DMS79 treated with DMSO at 0.1 percent for 48 hours (cell line): ENCODE measurements around the gene USP20.
"Not testable (repeated sequence)": the region's sequence is repeated elsewhere in the genome, so short reads cannot be mapped to it uniquely, and the experiment has no call there.

ENCODE experiments used
- DNase-seq: peaks from one replicate; lab custom pipeline; 2025; lab: John Stamatoyannopoulos, UW

The USP20 gene

DNA sequence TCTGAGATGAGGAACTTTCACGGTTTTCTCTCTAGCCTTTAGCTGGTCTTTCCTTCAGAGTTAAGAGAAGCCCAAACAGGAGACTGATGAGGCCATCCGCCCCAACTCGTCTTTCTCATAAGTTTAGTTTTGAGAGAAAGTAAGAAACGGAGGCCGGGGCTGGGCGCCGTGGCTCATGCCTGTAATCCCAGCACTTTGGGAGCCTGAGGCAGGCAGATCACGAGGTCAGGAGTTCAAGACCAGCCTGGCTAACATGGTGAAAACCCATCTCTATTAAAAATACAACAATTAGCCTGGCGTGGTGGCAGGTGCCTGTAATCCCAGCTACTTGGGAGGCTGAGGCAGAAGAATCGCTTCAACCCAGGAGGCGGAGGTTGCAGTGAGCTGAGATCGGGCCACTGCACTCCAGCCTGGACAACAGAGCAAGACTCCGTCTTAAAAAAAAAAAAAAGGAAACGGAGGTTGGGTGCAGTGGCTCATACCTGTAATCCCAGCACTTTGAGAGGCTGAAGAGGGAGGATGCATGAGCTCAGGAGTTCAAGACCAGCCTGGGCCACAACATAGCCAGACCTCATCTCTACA lies 55.6 kb downstream of the USP20 start:
- DNase-seq = not testable (repeated sequence)

DNA sequence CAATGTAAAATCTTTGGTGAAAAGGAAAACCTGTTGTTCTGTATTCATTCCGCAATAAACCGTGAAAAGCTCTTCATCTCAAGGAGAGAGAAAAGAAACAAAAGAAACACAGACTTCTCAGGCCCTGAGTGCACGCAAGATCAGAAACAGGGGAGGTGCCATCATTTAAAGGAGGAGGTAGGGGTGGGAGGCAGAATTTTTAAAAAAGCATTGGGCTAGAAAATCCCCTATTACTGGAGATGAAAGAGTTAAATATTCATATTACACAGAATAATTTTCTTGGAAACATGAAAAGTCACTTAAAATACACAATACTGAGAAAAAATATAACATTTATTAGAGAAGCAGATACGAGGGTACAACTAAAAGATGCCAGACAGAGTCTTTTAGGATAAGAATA lies 56.3 kb downstream of the USP20 start:
- DNase-seq = no peak

DNA sequence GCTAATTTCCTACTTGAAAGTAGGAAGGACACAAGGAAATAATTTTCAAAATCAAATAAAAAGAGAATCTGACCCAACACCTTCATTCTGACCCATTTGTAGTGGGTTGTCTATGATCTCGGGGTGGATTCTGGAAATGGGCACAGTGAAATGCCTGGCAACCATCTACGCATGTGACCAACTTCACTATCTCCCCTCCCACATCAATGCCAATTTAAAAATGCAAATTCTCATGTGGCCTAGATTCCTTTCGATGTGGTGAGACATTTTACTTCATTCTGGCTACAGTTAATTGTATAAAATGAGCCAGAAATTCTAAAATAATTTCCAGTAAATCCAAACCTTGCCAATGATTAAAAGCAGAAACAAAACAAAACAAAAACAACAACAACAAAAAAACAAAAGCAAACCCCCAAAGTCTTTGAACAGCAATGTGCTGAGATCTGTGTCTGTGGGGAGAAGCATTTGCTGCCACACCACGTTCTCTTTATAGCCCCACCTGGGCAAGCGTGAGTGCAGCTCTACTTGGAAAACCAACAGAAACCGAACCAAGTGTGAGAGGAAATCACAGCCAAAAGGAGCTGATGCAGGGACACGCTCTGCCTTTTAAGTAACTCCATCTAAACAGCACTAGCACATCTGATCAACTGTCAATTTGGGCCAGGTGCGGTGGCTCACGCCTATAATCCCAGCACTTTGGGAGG lies 59.0 kb downstream of the USP20 start:
- DNase-seq = no peak

DNA sequence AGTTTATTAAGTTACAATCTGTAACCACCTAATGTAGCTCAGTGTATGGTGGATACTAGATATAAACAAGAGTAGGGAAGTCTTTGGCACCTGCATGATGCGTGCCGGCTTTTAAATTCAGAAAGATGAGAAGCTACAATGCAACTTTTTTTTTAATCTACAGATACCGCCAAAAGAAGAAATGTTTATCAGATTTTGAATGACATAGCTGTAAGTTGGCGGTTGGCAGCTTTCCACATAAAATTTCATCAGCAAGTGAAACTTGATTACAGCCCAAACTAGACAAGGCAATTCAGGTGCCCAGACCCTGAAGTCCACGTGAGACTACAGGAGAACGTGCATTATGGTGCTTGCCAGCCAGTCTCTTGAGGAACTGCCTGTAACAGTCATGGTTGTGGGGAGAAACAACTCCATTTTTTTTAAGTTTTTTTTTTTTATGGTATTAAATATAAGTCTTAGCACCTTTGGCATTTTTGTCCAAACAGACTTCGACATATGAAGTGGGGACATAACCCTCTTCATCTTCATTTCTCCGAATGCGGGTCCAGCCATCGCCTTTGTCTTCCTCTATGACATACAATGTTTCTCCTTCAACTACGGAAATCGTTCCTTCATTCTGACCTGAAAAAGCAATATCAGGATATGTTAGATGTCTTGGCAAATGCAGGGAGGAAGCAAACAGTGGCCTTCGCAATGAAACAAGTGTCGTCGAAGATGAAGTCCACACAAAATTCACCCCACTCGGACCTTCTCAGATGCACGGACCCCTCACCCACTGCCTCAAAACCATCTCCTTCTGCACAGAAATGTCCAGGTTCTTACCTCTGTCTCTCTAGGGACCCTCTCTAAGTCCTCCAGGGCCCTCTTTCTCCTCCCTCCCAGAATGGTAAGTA lies 60.4 kb downstream of the USP20 start:
- DNase-seq = no peak

DNA sequence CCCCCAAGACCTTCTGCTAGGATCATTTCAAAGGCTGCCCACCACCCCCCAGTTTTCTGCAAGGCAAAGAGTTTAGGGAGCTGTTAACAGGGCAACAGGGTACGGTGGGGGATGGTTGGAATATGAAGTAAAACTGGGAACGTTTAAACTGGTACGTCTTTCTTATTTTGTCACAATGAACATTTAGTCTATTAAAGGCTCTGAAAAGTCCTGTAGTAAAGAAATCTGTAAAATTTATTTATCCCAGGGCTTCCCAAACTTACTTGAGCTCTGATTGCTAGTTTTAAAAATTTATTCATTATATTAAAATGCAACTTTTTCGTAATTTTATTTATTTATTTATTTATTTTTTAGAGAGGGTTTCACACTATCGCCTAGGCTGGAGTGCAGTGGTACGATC lies 62.0 kb downstream of the USP20 start:
- DNase-seq = no peak

DNA sequence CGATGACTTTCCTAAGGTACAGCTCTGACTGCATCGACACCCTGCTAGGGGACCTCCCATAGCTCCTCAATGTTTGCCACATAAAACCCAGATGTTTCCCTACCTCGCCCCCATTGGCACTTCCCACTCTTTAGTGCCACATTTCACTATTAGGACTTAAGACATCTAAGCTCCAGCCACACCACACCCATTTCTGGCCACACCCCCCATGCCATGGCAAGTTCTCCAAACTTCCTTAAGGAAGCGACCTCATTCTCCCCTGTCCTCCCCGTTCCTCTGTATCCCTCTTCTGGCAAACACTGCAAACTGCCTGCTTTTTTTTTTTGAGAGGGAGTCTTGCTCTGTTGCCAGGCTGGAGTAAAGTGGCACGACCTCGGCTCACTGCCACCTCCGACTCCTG lies 62.9 kb downstream of the USP20 start:
- DNase-seq = no peak

DNA sequence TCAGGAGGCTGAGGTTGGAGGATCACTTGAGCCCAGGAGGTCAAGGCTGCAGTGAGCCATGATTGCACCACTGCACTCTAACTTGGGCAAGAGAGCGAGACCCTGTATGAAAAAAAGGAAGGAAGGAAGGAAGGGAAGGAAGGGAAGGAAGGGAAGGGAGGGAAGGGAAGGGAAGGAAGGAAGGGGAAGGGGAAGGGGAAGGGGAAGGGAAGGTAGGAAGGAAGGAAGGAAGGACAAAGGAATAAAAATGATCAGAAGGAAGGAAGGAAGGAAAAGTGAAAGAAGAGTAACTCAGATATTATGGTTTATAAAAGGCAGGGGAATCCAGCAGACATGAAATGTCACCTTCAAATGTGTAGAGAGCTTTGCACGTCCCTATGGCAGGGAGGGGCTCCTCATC lies 64.4 kb downstream of the USP20 start:
- DNase-seq = no peak

DNA sequence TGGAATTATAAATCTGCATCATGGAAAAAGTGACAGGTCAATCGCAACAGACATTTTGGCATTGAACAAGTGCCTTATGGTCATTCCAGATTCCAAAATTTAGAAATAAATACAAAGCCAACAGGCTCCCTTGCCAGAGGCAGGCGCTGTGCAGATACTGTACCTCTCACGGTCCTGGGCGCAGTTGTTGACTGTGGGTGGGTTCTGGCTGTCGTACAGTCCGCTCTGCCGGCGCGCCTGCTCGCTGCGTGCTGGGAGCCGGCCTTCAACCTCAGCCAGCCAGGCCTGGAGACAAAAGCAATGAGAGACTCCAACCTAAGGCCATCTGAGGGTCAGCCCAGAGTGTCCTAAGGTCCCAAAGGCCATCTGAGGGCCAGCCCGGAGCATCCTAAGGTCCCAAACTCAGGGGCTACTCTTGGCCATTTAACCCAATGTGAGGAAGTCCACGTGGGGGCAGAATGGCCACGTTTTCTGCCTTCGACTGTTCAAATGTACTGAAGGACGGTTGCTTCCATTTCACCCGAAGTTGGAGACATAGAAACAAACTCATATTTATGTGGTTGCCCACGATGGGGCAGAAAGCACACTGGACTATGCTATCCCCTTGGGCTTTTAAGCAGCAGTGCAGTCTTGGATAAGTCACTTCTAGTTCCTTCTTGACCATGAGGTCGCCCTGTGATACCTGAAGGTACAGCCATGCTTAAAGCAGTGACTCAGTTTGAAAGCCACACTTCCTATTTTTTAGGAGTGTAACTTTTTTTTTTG lies 65.2 kb downstream of the USP20 start:
- DNase-seq = no peak

DNA sequence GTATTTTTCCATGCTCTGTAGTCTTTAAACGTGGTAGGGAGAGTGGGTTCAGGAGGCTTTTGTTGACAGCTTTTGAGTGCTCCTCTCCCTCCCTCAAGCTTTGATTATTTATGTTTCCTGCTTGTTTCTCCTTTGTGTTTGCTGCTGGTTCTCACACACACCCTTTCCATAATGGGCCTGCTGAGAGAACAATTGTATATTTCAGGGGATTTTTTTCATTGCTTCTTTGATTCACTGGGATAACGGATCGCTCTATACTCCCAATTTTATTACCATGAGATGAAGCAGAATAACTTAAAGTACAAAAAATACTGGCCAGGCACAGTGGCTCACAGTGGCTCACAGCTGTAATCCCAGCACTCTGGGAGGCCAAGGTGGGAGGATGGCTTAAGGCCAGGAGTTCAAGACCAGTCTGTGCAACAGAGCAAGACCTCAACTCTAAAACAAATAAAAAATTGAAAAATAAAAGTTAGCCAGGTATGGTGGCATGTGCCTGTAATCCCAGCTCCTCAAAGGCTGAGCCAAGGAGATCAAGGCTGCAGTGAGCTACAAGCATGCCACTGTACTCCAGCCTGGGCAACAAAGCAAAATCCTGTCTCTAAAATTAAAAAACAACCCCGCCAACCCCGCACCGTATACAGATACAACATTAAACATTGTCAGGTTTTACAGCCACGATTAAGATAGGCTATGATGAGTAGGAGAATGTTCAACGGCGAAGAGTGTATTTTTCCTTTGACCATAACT lies 66.9 kb downstream of the USP20 start:
- DNase-seq = no peak

DNA sequence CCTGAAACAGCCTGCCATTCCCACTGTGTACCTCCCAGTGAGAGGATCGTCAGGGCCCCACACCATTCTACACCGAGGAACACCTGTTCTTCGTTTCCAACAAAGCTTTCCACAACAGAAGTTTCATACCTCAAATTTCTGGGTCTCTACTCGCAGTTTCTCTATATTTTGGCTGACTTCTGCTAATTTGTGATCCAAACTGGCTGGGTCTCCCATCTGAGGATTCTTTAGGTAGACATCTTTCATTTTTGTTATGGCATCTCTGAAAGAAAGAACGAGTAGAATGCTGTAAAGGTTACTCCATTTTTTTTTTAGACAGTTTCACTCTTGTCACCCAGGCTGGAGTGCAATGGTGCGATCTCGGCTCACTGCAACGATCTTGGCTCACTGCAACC lies 67.5 kb downstream of the USP20 start:
- no peak for DNase-seq

DNA sequence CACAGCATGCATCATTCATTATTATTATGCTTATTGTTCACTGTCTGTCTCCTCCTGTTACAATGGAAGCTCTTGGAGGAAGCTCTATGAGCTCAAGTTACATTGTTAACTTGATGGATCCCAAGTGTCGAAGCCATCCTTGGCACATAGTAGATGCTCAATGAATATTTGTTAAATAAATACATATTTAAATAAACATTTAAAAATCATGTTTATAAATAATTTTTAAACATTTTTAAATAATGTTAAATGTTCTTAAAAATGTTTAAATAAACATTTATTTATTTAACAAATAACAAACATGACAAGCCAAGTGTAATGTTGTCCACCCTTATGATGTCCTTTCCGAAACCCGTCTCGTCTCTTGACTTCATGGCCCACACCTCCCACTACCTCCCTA lies 69.5 kb downstream of the USP20 start:
- DNase-seq = no peak

DNA sequence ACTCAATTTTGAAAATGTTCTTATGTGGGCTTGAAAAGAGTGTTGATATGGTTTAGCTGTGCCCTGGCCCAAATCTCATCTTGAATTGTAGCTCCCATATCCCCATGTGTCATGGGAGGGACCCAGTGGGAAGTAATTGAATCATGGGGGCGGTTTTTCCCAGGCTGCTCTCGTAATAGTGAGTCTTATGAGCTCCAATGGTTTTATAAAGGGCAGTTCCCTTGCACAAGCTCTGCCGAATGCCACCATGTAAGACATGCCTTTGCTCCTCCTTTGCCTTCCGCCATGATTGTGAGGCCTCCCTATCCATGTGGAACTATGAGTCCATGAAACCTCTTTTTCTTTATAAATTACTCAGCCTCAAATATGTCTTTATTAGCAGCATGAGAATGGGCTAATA lies 71.0 kb downstream of the USP20 start:
- no peak for DNase-seq

DNA sequence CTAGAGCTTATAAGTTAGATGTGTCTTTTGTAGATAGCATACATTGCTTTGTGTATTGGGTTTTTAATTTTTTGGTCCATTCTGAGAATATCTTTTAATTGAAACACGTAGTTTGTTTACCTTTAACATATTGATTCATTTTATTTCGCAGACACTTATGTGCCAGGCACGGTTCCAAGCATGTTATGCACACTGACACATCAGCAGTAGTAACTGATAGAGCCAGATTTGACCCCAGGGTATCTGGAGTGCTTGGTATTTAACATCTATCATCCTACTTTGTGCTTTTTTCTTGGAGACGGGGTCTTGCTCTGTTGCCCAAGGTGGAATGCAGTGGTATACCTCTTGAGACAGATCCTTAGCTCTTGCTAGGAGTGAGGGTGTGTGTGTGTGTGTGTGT lies 71.9 kb downstream of the USP20 start:
- DNase-seq = no peak

DNA sequence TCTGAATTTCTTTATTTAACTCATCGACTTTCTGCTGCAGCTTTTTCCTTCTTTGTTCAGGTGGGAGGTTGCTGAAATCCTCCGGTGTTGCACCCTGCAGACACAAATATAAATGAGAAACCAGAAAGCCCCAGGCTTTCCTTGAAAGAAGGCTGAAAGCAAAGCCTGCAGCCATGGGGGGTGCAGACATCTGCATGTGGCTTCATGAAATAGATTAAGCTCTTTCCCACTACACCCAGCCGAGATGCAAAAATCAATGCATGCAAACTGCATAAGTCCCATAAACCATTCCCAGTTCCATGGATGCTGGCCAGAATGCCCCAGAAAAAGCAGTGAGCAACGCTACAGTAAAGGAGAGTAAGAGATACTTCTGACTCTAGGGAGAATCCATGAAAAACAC lies 73.6 kb downstream of the USP20 start:
- no peak for DNase-seq

DNA sequence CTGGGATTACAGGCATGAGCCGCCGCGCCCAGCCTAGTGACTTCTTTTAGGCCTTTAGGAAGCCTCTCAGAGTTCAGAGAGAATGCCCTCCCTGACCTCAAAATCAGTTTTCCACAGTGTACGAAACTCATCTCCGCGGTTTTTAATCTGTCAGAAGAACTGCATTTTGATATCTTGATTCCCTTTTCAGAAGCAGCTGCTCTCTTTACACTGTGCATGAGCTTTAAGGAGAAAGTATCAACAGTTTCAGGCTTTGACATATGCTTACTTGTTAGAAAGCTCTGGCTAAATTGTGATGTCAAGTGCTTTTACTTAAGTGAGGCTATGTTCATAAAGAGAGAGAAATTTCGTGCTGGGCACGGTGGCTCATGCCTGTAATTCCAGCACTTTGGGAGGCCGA lies 74.6 kb downstream of the USP20 start:
- no peak for DNase-seq

DNA sequence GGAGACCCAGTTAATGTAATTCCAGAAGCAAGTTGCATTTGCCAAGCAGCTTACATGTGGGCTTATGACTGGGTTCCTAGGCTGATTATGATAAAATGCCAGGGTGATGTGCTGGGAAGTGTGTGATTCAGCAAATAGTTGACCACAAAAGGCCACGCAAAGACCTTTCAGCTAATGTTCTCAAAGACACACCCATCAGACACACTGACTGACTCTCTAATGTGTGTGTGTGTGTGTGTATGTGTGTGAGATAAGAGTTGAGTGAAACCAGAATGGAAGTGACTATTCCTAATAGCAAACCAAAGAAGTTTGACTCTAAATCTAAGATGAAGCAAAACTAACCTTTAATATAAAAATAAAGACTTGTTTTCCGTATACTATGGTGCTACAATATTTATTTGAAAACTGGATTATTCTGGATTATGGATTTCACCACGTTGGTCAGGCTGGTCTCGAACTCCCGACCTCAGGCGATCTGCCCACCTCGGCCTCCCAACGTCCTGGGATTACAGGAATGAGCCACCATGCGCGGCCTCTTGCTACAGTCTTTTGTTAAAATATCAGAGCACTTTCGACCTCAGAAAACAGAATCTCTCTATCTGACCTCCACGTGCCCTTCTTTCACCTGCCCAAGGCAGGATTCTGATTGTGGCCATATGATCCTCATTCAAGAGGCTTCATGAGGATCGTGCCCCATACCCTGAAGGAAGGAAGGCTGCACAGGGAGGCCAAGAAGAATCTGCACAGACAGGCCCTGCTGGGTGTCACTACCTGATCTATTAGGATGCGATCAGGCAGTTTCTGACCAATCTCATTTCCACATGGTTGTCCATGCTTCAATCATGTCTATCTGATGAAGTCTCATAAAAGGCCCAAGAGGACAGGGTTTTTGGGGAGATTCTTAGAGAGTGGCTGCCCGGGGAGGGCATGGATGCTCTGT lies 75.6 kb downstream of the USP20 start:
- no peak for DNase-seq

DNA sequence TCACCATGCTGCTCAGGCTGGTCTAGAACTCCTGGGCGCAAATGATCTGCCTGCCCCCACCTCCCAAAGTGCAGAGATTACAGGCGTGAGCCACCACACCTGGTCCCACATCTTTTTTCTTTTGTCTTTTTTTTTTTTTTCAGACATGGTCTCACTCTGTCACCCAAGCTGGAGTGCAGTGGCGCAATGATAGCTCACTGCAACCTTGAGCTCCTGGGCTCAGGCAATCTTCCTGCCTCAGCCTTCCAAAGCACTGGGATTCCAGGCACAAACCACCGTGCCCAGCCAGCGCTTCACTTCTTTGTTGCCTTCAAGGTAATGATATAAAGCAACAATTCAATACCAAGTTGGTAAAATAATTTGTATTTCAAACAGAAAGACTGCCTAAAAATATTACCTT lies 78.8 kb downstream of the USP20 start:
- DNase-seq = no peak

DNA sequence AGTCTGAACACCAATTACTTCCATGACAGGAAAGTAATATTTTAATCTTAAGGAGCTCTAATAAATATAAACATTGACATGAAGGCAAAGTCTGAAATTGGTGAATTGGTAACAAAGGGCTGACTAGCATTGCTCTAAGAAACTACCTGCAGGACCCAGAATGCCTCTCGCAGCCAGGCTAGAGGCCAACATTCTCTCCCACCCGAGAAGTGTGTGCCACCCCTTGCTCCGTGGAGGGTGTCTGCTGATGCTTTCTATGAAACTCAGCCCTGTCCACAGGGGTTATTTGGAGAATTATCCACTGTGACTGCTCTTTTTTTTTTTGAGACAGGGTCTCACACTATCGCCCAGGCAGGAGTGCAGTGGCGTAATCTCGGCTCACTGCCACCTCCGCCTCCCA lies 81.4 kb downstream of the USP20 start:
- DNase-seq = no peak

DNA sequence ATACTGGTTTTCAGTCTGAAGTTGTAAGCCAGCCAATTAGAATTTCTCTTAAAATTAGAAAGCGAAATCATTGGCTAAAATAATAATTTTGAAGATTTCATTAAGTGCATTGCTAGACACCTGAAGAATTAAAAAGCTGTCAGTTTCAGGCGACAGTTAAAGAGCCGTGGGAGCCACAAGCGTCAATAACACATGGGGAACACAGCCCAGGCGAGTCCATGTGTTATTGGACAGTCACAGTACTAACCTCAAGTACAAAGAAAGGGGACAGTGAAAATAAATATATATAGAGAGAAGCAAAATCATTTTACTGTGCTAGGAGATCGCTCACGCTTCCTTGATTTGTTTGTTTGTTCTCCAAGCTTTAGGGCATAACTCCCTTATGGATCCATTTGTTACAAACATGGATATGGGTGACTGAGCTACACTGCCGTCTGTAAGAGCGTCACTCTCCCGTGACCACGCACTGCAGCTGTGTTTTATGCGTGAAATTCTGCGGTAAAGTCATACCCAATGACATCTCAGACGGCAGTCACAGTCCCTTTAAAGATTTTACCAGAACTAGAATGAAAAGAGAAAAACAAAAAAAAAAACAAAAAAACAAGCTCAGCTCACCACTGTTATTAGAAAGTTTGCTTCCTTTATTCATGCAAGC lies 83.2 kb downstream of the USP20 start:
- no peak for DNase-seq

DNA sequence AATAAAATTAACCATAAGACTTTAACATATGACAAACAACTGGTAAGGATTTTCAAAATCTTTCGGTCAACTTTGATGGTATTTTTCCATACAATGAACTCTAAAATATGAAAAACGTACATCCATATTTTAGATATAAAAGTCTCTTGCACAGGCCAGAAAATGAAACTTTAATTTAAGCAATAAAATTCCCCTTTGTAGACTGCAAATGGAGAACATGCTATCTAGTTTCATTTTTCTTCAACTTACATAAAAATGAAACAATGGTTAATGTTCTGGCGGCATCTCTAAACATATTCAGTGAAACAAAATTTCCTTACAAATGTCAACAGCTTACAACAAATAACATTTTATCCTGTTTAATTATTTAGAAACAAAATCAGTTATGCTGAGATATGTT lies 84.0 kb downstream of the USP20 start:
- DNase-seq = no peak
